ENCODE data around the gene ZSCAN26.
"Not testable (repeated sequence)": the region's sequence is repeated elsewhere in the genome, so short reads cannot be mapped to it uniquely, and the experiment has no call there.

ZSCAN26 gene

GRCh38 chr6:28258877-28259777, 7.8 kb upstream of the ZSCAN26 start, which contains the start of gene NKAPL:
Gene NKAPL, plus strand, starts transcription at chr6:28259297. Its CDS starts 75 bp downstream, at chr6:28259372.
- no peak for FAIRE-seq

GRCh38 chr6:28263922-28264321, 3.0 kb upstream of the ZSCAN26 start:
- FAIRE-seq, result no peak

GRCh38 chr6:28264834-28265401, 2.0 kb upstream of the ZSCAN26 start:
- FAIRE-seq, result no peak

GRCh38 chr6:28266563-28266961, 381 bp upstream of the ZSCAN26 start:
- no peak for FAIRE-seq

- no peak for FAIRE-seq
Measured at GRCh38 chr6:28267695-28268059, 734 bp downstream of the ZSCAN26 start.

GRCh38 chr6:28269492-28269891, 2.5 kb downstream of the ZSCAN26 start:
- FAIRE-seq, result no peak

- no peak for FAIRE-seq
Measured at GRCh38 chr6:28274888-28275287, 7.9 kb downstream of the ZSCAN26 start.

- no peak for FAIRE-seq
Measured at GRCh38 chr6:28277746-28278145, 10.8 kb downstream of the ZSCAN26 start.

- no peak for FAIRE-seq
Measured at GRCh38 chr6:28280595-28281287, 13.8 kb downstream of the ZSCAN26 start.

- no peak for FAIRE-seq
Measured at GRCh38 chr6:28281288-28282064, 14.5 kb downstream of the ZSCAN26 start, which contains the start of gene PGBD1. Gene PGBD1, plus strand, starts transcription at chr6:28281572. Its CDS starts 2,242 bp downstream, at chr6:28283814.

- FAIRE-seq, result no peak
Measured at GRCh38 chr6:28282926-28283325, 16.0 kb downstream of the ZSCAN26 start.

GRCh38 chr6:28291573-28291972, 24.6 kb downstream of the ZSCAN26 start:
- FAIRE-seq, result no peak

- FAIRE-seq, result no peak
Measured at GRCh38 chr6:28295326-28295725, 28.4 kb downstream of the ZSCAN26 start.

- FAIRE-seq, result no peak
Measured at GRCh38 chr6:28296520-28297060, 29.6 kb downstream of the ZSCAN26 start.

- FAIRE-seq, result no peak
Measured at GRCh38 chr6:28303570-28303969, 36.6 kb downstream of the ZSCAN26 start.

- FAIRE-seq, result not testable (repeated sequence)
Measured at GRCh38 chr6:28306363-28306762, 39.4 kb downstream of the ZSCAN26 start.

GRCh38 chr6:28311139-28311823, 44.3 kb downstream of the ZSCAN26 start:
- FAIRE-seq, result no peak

- no peak for FAIRE-seq
Measured at GRCh38 chr6:28312939-28313338, 46.0 kb downstream of the ZSCAN26 start.

- no peak for FAIRE-seq
Measured at GRCh38 chr6:28315628-28316027, 48.7 kb downstream of the ZSCAN26 start.

- not testable (repeated sequence) for FAIRE-seq
Measured at GRCh38 chr6:28317866-28318265, 50.9 kb downstream of the ZSCAN26 start.

- no peak for FAIRE-seq
Measured at GRCh38 chr6:28322661-28323060, 55.7 kb downstream of the ZSCAN26 start.
